Left renal cortex interstitium (tissue), 4 donors: ENCODE measurements around the gene GANC. TPM values are rescaled to one million over a fixed set of nuclear protein-coding genes. Genes with fewer than 3 reads are reported as not detected.
"Not testable (repeated sequence)": the region's sequence is repeated elsewhere in the genome, so short reads cannot be mapped to it uniquely, and the experiment has no call there.

ENCODE experiments used
- DNase-seq, 4 donors: peaks; one replicate each; pipeline ENCODE4 v3.0.0-alpha.2; 2013; ENCODE audit warnings: low read depth in 4 of 4, low spot score in 2 of 4, missing footprints in 1 of 4
- polyA plus RNA-seq, 4 donors: library from polyadenylated mRNA; unstranded; fragments of 120-200 nt; gene quantifications; one replicate each; pipeline ENCODE4 v1.2.1, GENCODE V29; 2013; ENCODE audit not compliant: insufficient read length in 4 of 4

GANC gene
- polyA plus RNA-seq, 4 donors, result 20.0 to 34.4 (median 28.2) TPM

DNA sequence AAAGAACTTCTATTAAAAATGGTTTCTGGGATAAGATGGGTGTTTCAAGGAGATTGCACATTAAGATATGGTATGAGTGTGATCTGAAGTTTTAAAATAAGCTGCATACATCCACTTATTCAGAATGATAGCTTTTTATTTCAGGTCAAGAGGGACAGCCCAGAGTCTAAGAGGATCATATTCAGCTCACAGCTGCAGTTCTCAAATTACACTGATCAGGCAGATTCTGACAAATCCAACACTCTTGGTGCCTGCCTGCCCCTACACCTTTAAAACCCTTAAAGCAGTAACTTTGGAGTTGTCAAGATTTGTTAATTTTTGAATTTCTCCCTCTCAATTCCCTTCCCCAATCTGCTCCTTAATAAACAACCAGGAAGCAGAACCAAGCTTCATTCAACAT lies 9.3 kb downstream of the GANC start:
- DNase-seq, result no peak

DNA sequence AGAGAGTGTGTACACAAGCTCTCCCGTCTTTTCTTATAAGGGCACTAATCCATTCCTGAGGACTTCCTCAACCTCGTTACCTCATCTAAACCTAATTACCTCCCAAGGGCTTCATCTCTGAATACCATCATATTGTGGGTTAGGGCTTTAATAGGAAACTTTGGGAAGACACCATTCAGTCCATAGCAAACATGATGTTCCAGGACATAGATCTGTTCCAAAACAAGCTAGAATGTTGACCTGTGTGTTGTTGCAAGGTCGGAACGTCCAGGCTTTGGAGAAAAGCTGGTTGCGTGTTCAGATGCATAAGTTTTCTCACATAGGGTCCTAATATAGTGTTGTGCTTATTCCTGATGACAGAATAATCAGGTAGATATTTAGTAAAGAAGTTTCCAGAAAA lies 9.9 kb downstream of the GANC start:
- DNase-seq, result no peak

DNA sequence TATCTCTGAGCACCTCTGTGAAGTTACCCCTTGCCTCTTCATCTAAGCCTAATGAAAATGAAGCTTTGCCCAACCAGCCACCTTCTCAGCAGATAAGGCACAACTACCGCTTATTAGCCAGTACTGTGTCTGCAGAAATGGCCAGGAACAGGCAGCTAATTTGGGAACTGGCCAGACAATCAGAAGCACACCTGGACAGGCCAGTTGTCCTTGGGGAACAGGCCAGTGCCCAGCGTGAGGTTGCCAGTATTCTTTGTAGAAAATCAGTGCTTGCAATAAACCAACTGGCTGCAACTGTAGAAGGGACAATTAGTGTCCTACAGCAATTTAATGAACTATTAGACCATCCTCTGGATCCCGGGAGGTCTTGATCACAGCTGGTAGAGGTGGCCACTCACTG lies 10.7 kb downstream of the GANC start:
- DNase-seq, result no peak

DNA sequence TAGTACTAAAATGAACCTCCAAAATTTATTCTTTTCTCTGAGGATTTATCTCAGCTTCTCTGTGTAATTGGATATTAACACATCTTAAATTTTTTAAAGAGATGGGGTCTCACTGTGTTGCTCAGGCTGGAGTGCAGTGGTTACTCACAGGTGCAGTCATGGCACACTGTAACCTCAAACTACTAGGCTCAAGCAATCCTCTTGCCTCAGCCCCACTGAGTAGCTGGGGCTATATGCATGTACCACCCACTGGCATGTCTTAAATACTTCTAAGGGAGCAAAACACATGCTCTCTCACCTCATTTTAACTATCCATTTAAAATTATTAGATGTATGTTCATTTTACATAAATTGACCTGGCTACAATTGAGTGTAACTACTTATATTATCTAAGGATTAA lies 11.6 kb downstream of the GANC start:
- DNase-seq, result no peak

DNA sequence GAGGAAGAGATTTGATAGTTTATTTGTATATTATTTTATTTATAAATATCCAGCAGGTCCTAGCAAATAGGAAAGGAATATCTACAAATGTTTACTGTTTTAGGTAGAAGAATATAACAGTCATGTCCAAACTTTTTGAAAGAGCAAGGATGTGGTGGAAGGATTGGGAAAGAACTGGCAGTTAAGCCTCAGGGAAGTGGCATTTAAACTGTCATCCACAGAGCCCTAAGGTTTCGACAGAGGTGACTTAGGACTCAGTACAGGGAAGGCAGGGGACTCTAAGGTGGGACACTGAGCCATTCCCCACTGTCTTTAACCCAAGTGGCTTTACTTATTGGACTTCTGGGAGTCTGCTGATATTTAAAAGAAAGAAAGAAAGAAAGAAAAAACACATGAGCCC lies 12.0 kb downstream of the GANC start:
- DNase-seq, result no peak

DNA sequence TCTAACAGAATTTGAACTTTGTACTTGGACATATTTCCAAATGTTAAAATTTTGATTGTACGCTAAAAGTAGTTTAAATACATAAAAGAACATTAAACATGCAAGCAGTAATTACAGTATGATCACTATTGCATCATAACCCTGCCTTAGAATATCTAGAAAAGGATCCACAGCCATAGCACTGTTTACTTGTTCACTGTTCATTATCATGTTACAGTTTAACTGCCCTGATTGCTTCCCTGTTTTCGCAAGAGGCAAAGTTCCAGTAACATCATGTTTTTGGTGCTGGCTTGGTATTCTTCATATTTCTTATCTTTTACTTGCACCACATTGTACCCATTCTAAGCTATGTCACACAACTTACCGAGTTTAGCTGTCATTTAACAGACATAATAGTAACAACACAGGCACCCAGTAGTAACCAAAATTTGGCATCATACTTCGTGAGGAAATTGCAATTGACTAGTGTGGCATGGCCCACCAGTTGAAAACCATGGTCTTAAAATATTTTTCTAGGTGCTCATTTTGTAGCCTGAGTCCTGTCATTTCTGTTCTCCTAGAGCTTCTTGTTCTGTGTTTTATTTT lies 13.5 kb downstream of the GANC start:
- DNase-seq, result no peak

DNA sequence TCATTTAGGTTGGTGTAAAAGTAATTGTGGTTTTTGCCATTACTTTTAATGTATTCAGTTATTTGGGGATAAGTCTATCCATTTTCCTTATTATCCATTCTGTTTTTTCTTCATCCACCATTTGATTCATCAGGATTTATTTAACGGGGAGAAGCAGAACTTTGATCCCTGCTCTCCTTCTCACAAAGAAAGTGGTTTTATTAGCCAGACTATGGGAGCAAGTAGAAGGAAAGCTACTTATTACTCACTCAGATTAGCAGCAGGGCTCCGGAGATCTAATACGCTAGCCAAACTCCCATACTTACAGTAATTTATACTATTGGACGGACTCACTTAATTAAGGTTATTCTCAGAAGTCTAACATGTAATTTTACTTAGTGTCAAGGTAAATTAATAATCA lies 14.9 kb downstream of the GANC start:
- no peak for DNase-seq

DNA sequence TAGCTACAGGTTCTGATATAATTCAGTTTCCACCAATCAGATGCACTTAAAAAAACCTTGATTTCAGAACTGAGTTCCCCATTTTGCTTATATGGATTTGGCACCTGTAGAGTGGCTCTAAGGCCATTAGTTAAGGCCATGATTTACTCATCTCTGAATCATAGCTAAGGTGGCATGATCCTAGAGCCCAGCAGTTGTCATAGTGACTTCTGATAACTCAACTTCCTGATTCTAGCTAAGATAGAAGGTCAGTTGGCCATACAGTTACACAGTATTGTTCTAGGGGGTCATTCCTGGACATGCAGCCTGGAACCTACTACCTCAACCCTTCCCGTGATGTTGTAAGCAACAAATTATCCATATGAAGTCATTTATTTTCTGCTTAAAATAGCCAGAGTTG lies 16.2 kb downstream of the GANC start:
- DNase-seq, result no peak

DNA sequence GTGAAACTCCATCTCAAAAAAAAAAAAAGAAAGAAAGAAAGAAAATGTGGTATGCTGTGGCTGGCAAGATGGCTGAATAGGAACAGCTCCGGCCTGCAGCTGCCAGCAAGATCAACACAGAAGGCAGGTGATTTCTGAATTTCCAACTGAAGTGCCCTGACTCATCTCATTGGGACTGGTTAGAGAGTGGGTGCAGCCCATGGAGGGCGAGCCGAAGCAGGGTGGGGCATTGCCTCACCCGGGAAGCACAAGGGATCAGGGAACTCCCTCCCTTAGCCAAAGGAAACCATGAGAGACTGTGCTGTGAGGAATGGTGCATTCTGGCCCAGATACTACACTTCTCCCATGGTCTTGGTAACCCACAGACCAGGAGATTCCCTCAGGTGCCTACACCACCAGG lies 28.0 kb downstream of the GANC start:
- DNase-seq, result not testable (repeated sequence)

DNA sequence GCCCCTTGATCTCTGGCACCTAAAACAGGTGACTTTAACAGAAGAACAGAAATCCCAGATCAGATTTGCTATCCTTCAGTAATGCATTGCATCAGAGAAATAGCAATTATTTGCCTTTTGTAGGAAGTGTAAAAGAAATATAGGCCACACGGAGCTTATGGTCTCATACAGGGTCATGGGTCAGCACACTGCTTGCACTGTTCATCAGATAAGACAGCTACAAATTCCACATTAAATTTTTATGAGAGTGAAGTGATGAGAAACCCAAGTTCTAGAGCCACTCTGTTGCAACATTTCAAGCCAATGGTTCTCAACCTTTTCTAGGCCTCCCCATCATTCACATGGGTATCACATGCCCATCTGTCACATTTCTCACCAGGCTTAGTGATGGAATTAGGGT lies 33.7 kb downstream of the GANC start:
- no peak for DNase-seq

DNA sequence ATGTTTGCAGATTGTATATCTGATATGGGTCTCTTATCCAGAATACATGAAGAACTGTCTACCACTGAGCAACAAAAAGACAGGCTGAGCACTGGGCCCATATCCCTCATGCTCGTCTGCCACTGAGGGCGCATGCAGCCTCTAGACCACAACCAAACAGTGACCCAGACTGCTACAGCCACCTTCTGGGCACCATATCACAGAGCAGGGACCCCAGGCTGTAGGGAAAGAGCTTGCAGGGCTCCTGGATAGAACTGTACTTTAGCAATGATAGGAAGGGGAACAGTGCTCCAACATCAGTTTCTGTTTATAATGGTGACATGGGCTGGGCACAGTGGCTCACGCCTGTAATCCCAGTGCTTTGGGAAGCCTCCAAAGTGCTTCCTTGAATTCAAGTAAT lies 40.5 kb downstream of the GANC start:
- DNase-seq, result no peak

DNA sequence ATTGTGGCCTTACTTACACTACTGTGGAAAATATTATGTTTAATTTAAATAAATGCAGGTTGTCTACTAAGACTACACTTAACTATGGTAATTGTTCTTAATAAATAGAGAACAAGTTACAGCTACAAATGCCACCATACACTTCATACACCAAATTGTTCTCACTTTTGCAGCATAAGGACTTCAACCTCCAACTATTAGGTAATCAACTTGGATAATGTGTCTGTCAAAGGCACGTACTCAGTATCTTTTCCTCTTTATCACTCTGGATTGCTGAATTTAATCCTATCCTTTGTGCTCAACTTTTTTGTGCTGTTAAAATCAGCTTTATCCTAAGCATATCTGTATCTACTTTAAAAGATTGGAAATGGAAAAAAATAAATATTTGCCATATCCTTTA lies 41.8 kb downstream of the GANC start:
- no peak for DNase-seq

DNA sequence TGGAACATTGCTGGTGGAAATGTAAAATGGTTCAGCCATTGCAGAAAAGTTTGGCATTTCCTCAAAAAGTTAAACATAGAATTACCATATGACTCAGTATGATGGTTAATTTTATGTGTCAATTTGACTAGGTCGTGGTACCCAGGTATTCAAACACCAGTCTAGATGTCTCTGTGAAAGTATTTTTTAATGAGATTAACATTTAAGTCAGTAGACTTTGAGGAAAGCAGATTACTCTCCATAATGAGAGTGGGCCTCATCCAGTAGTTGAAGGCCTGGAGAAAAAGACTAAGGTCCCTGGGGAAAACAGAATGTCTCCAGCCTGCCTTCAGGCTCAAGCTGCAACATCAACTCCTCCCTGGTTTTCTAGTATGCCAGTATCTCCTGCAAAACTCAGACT lies 42.5 kb downstream of the GANC start:
- DNase-seq, result no peak

DNA sequence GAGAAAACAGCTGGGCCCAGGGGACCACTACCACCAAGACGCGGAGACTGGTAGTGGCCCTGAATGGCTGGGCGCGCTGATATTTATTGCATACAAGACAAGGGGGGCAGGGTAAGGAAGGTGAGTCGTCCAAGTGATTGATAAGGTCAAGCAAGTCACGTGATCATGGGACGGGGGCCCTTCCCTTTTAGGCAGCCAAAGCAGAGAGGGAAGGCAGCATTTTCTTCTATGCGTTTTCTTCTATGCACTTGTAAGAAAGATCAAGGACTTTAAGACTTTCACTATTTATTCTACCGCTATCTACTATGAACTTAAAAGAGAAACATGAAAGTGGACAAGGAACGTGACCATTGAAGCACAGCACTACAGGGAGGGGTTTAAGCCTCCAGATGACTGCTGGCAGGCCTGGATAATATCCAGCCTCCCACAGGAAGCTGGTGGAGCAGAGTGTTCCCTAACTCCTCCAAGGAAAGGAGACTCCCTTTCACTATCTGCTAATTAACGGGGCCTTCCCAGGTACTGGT lies 43.3 kb downstream of the GANC start:
- DNase-seq, result not testable (repeated sequence)

DNA sequence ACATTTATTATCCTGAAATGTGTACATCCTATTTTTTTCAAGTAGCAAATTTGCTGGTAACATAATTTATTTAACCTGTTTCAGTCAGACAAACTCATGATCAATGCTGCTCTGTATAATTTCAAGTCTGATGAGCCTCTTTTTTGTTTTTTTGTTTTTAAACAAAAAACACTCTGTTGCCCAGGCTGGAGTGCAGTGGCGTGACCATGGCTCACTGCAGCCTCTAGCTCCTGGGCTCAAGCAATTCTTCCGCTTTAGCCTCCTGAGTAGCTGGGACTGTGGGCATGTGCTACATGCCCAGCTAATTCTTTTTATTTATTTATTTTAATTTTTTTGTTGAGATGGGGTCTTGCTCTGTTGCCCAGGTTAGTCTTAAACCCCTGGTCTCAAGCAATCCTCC lies 46.2 kb downstream of the GANC start:
- DNase-seq, result no peak

DNA sequence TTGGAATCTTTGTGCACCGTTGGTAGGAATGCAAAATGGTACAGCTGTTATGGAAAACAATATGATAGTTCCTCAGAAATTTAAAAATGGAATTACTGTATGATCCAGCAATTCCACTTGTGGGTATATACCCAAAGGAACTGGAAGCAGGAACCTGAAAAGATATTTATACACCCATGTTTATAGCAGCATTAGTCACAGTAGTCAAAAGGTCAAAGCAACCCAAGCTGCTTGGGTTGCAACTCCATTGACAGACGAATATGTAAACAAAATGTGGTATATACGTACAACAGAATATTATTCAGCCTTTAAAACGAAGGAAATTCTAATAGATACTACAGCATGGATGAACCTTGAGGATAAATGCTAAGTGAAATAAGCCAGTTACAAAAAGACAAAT lies 51.3 kb downstream of the GANC start:
- no peak for DNase-seq

DNA sequence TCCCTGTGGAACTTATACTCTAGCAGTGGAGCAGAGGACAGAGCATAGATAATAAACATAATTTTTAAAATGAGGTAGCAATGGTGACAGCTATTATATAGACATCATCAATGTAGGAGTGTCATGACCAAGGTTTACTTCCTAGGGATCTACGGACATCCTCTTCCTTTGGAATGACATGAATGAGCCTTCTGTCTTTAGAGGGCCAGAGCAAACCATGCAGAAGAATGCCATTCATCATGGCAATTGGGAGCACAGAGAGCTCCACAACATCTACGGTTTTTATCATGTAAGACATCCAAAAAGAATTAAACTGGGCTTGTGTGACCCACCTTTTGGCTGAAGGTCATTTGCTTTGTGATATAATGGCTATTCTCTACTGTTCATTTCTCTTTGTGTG lies 56.2 kb downstream of the GANC start:
- no peak for DNase-seq

DNA sequence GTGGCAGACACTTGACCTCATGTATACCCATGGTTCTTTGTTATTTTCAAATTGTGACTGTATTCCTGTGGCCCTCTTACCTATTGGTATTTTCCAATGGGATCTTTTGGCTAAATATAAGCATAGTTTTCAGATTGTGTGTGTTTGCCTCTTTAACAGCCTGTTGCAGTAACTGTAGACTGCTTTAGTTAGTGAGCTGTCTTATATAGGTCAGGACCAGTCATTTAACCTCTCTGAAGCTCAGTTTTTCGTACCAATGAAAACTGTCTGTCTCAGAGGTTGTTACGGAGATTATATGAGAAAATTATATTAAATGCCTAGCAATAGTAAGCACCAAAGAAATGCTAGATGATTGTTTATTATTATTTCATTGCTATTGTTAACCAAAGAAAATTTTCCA lies 57.0 kb downstream of the GANC start:
- DNase-seq, result no peak

DNA sequence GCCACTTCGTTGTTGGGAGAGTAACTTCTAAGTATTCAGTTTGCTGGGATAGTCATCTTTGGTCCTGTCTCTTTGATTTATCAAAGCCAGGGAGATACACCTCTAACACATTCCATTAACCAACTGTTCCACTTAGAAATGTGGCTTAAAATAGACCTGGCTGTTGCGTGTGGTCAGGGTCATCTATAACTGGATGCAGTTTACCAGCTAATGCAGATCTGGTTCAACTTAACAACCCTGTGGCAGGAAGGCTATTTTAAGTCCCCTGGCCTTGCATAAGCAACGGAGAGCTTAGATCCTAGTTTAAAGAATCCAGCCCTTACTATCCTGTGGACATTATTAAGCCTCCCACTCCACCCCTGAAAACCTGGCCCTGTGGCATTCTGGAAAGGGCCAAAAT lies 58.2 kb downstream of the GANC start:
- no peak for DNase-seq

DNA sequence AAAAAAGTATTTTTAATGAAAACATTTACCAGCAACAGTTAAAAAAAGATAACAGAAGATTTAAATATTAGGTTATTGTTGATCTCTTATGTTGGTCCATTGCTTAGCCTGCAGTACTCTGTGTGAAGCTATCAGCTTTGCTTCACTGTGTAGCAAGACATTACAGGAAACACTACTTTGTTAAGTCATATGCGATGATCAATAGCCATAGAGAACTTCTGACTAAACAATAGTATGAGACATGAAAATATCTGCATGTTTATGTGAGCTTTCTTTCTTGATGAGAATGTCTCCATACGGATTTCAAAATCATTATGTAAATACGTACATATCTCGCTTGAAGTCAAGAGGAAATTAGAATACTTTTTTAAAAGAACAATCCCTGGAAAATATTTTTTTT lies 59.3 kb downstream of the GANC start:
- DNase-seq, result no peak

DNA sequence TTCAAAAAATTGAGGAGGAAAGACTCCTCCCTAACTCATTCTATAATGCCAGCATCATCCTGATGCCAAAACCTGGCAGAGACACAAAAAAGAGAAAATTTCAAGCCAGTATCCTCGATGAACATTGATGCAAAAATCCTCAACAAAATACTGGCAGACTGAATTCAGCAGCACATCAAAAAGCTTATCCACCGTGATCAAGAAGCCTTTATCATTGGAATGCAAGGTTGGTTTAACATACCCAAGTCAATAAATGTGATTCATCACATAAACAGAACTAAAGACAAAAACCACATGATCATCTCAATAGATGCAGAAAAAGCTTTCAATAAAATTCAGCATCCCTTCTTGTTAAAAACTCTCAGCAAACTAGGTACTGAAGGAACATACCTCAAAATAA lies 62.1 kb downstream of the GANC start:
- DNase-seq, result no peak

DNA sequence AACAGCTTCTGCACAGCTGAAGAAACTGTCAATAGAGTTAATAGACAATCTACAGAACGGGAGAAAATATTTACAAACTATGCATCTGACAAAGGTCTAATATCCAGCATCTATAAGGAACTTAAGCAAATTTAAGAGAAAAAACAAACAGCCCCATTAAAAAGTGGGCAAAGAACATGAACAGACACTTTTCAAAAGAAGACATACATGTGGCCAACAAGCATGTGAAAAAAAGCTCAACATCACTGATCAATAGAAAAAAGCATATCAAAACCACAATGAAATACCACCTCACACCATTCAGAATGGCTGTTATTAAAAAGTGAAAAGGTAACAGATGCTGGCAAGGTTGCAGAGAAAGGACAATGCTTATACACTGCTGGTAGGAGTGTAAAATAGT lies 63.6 kb downstream of the GANC start:
- not testable (repeated sequence) for DNase-seq

DNA sequence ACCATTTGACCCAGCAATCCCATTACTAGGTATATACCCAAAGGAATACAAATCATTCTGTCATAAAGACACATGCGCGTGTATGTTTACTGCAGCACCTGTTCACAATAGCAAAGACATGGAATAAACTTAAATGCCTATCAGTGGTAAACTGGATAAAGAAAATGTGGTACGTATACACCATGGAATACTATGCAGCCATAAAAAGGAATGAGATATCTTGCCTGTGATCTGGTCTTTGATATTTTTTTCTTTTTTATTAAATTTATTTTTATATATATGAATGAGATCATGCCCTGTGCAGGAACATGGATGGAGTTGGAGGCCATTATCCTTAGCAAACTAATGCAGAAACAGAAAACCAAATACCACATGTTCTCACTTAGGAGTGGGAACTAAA lies 64.1 kb downstream of the GANC start:
- not testable (repeated sequence) for DNase-seq
